ENCODE measurements around the gene HLA-DRB5. TPM values are rescaled to one million over a fixed set of nuclear protein-coding genes. Genes with fewer than 3 reads are reported as not detected.

The HLA-DRB5 gene
- total and polyA plus RNA-seq, 2 of the 8 experiments (the other 6 are each of a cell fraction or from before 2014, with no cell fraction given), result 0.83 to 1.4 TPM

DNA sequence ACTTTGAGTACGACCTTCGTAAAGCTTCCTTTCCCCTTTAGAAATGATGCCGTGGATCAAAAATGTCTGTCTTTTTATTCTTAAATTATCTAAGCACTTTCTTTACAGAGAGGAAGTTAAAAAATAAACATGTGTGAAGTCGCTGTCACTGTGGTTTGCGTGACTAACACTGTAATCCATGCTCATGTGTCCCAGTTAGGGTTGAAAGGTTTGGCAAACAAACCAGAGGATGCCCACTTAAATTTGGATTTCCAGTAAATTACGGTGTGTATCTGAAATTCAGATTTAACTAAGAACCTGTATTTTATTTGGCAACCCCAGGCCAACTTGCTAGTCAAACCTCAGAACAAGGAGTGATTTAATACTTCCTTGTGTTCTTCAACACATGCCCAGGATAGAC lies 38.5 kb upstream of the HLA-DRB5 start:
- no peak overlapping the region for H2BK15ac ChIP-seq (ENCODE audit: low read length)
- no peak overlapping the region for H3K56ac ChIP-seq (replicated peaks; ENCODE audit: insufficient read length, low read depth, low read length)
- H4K8ac ChIP-seq (ENCODE audit: extremely low read depth, insufficient read depth, low read length), result no peak overlapping the region
- no peak overlapping the region for H2BK120ac ChIP-seq (replicated peaks; ENCODE audit: low read depth, low read length)
- TF ChIP-seq, protein P1, sequence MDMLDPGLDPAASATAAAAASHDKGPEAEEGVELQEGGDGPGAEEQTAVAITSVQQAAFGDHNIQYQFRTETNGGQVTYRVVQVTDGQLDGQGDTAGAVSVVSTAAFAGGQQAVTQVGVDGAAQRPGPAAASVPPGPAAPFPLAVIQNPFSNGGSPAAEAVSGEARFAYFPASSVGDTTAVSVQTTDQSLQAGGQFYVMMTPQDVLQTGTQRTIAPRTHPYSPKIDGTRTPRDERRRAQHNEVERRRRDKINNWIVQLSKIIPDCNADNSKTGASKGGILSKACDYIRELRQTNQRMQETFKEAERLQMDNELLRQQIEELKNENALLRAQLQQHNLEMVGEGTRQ (IDR thresholded peaks at IDR 0.05; ENCODE audit: low read length), result no peak
- no peak for TF ChIP-seq TBP (IDR thresholded peaks at IDR 0.05; ENCODE audit: low read depth, low read length)
- TF ChIP-seq SIX5 (IDR thresholded peaks at IDR 0.05; ENCODE audit: low read depth, low read length), result no peak
- no peak for TF ChIP-seq BACH1 (IDR thresholded peaks at IDR 0.05; ENCODE audit: low read length)
- no peak for TF ChIP-seq JUND (IDR thresholded peaks at IDR 0.05; ENCODE audit: low read length)
- TF ChIP-seq TCF12 (IDR thresholded peaks at IDR 0.05; ENCODE audit: low read depth, low read length), result no peak
- TF ChIP-seq TAF1 (IDR thresholded peaks at IDR 0.05; ENCODE audit: low read depth, low read length), result no peak
- TF ChIP-seq, protein P2, sequence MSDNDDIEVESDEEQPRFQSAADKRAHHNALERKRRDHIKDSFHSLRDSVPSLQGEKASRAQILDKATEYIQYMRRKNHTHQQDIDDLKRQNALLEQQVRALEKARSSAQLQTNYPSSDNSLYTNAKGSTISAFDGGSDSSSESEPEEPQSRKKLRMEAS (IDR thresholded peaks at IDR 0.05), result no peak
- no peak for TF ChIP-seq SIRT6 (IDR thresholded peaks at IDR 0.05; ENCODE audit: low read length)
- no peak for TF ChIP-seq MAFK (IDR thresholded peaks at IDR 0.05; ENCODE audit: low read depth, low read length)
- TF ChIP-seq CBX8 (IDR thresholded peaks at IDR 0.05; ENCODE audit: borderline replicate concordance, low read depth, low read length), result no peak
- no peak for TF ChIP-seq FOSL1 (IDR thresholded peaks at IDR 0.05; ENCODE audit: insufficient read depth, low read depth, low read length)
- H3K4me2 ChIP-seq (ENCODE audit: insufficient read depth in 1 of 2, low read depth in 2 of 2, low read length in 2 of 2), result no peak overlapping the region
- no peak overlapping the region for H2BK20ac ChIP-seq (ENCODE audit: low read length)
- no peaks in the 10 kb centered on the region for H3K23me2 ChIP-seq (ENCODE audit: low read depth, low read length)
- no peak overlapping the region for H2BK5ac ChIP-seq (ENCODE audit: low read depth, low read length)
- no peaks in the 10 kb centered on the region for H3K79me2 ChIP-seq (ENCODE audit: control insufficient read depth in 1 of 2, insufficient read depth in 2 of 2, low read length in 2 of 2)
- 49% methylated on average over 3 of the region's 6 CpGs; no CpG with 5 or more reads in 1 of the 2 experiments for WGBS, 2 experiments (ENCODE audit: extremely low coverage in 1 of 2, insufficient coverage in 1 of 2, insufficient read length in 1 of 2, insufficient replicate concordance in 2 of 2, low coverage in 1 of 2, low lambda C conversion rate in 2 of 2, missing lambda C conversion rate in 1 of 2)
- no peak overlapping the region for H3K4me3 ChIP-seq (ENCODE audit: extremely low read depth in 1 of 4, insufficient read depth in 2 of 4, low read depth in 3 of 4, low read length in 4 of 4)
- H4K20me1 ChIP-seq (replicated peaks in 1 of 2; ENCODE audit: control insufficient read depth in 1 of 2, insufficient read depth in 2 of 2, low read length in 2 of 2), result no peaks in the 10 kb centered on the region
- no peak overlapping the region for H4K5ac ChIP-seq (ENCODE audit: insufficient read length, low read depth, low read length)
- no peak overlapping the region for H3K27ac ChIP-seq (ENCODE audit: low read depth, low read length)
- no peak overlapping the region for H3K18ac ChIP-seq (ENCODE audit: extremely low read depth, low read length)
- H3K36me3 ChIP-seq (ENCODE audit: control insufficient read depth in 2 of 4, insufficient read depth in 4 of 4, low read length in 3 of 4), result no peaks in the 10 kb centered on the region
- no peak overlapping the region for H3K9ac ChIP-seq (replicated peaks in 1 of 4; ENCODE audit: extremely low read depth in 1 of 4, low read depth in 3 of 4, low read length in 3 of 4)
- H3K79me1 ChIP-seq (ENCODE audit: low read depth, low read length), result no peaks in the 10 kb centered on the region
- no peaks in the 10 kb centered on the region for H3K4me1 ChIP-seq (replicated peaks in 1 of 4; ENCODE audit: control insufficient read depth in 3 of 4, insufficient read depth in 4 of 4, low read length in 3 of 4)
- H2AFZ ChIP-seq (ENCODE audit: low read length), result no peak overlapping the region
- H2AK5ac ChIP-seq (ENCODE audit: low read depth, low read length), result no peak overlapping the region
- no peak overlapping the region for H3K4ac ChIP-seq (replicated peaks; ENCODE audit: insufficient read length, low read depth, low read length)
- FAIRE-seq (no peak), DNase-seq (ENCODE audit: low read depth in 1 of 2, low spot score in 2 of 2) (no peak)
- H2BK12ac ChIP-seq (ENCODE audit: low read depth, low read length), result no peak overlapping the region
- ChIA-PET POLR2A (ENCODE audit: partially characterized antibody) (no interaction called here), CTCF (ENCODE audit: partially characterized antibody) (no interaction called here)
- no peaks in the 10 kb centered on the region for H3K27me3 ChIP-seq (replicated peaks in 1 of 4; ENCODE audit: control insufficient read depth in 3 of 4, extremely low read depth in 1 of 4, insufficient read depth in 3 of 4, low read length in 3 of 4)
- no peaks in the 10 kb centered on the region for H3K9me3 ChIP-seq (ENCODE audit: insufficient read depth in 2 of 2, low read depth in 1 of 2, low read length in 1 of 2)
- H4K91ac ChIP-seq (replicated peaks; ENCODE audit: insufficient read length, low read length), result no peak overlapping the region
- H3K23ac ChIP-seq (ENCODE audit: insufficient read length), result no peak overlapping the region
- no peak overlapping the region for H3K14ac ChIP-seq (ENCODE audit: insufficient read length)
